GM15510 (cell line): ENCODE measurements around the gene FAM228B.

Source experiments
- POLR2A ChIP-seq: IDR thresholded peaks from 3 replicates; pipeline ENCODE4 v1.6.1; 2011; ENCODE audit warnings: borderline replicate concordance; ENCODE audit not compliant: insufficient read length; ENCODE audit errors: extremely low read depth

FAM228B gene

GRCh38 chr2:24088821-24089359, 34.4 kb upstream of the FAM228B start:
- no peak for TF ChIP-seq POLR2A

DNA sequence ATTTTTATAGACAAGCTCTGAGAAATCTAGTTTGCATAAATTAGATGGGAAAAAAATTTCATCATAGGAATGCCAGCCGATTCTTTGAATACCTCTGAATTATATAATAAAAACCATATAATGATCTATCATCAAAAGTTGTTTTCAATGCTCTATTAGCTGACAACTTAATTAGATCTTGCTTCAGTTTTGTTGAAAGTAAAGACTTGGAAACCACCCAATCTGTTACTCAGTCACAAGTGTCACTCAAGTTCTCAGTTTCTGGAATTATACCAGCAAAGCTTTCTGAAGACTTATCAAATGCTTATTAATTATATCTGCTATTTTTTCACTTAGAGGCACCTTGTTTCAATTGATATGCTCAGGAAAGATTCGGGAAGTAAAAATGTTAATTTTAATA, 21.3 kb upstream of the FAM228B start:
- no peak for TF ChIP-seq POLR2A

DNA sequence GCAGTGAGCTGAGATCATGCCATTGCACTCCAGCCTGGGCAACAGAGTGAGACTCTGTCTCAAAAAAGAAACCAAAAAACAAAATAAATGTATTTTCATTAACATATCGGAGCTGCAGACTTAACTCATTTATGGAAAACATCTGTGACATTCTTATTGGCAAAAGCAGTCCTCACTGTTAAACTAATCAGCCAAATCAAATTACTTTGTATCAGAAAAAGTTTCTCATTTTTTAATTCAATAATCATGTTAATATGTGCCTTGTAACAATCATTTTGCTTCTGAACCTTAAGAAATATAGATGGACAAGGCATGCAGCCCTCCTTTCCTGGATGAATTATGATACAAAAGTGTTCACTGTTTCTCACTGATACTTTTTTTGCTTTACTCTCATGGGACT, 20.6 kb upstream of the FAM228B start:
- no peak for TF ChIP-seq POLR2A

DNA sequence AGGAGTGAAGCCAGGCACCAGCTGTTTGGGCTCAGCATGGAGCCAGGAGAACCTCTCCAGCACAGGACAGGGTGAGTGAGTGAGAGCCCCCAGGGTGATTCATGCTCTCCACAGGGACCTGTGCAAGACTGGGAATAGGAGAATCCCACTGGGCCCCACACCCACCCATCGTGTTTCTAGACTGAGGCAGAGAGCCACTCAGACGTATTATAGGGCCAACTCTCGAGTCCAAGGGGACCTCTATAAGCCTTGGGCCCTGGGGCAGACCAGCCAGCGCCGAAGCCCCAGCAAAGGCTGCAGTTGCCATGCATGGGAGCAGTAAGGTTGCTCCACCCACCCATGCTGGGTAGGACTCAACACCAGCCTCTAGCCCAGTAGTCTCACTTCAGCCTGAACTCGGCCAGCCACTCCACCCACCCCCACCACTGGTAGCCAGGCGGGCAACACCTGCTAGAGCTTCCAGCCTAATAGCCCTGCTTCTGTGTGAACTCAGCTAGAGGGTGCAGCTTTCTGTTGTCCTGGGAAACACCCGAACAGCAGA, 19.1 kb upstream of the FAM228B start:
- no peak for TF ChIP-seq POLR2A

DNA sequence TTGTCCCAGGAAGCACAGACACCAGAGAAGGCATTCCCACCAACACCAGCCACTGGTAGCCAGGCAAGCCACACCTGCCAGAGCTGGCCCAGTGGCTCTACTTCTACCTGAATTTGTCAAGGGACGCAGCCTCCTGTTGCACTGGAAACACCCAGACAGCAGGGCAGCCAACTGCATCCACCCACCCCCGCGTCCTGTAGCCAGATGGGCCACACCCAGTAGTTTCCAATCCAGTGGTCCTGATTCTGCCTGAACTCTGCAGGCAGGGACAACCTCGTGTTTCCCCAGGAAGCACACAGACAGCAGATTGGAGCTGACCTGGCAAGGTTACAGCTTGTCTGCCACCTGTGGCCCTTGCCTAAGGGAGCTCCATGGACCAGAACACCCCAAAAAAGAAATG, 18.4 kb upstream of the FAM228B start:
- TF ChIP-seq POLR2A, result no peak

DNA sequence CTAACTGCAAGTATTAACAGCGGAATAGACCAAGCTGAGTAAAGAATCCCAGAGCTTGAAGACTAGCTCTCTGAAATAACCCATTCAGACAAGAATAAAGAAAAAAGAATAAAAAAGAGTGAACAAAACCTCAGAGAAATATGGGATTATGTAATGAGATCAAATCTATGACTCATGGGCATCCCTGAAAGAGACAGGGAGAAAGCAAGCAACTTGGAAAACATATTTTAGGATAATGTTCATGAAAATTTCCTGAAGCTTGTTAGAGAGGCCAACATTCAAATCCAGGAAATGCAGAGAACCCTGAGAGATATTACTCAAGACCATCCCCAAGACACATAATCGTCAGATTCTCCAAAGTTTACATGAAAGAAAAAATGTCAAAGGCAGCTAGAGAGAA, 17.5 kb upstream of the FAM228B start:
- no peak for TF ChIP-seq POLR2A

GRCh38 chr2:24106786-24107185, 16.5 kb upstream of the FAM228B start:
- TF ChIP-seq POLR2A, result no peak

DNA sequence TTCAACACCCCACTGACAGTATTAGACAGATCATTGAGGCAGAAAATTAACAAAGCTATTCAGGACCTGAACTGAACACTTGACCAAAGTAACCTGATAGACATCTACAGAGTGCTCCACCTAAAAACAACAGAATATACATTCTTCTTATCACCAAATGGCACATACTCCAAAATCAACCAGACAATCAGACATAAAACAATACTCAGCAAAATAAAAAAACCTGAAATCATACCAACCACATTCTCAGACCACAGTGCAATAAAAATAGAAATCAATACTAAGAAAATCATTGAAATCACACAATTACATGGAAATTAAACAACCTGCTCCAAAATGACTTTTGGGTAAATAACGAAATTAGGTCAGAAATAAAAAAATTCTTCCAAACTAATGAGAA, 15.9 kb upstream of the FAM228B start:
- TF ChIP-seq POLR2A, result no peak

DNA sequence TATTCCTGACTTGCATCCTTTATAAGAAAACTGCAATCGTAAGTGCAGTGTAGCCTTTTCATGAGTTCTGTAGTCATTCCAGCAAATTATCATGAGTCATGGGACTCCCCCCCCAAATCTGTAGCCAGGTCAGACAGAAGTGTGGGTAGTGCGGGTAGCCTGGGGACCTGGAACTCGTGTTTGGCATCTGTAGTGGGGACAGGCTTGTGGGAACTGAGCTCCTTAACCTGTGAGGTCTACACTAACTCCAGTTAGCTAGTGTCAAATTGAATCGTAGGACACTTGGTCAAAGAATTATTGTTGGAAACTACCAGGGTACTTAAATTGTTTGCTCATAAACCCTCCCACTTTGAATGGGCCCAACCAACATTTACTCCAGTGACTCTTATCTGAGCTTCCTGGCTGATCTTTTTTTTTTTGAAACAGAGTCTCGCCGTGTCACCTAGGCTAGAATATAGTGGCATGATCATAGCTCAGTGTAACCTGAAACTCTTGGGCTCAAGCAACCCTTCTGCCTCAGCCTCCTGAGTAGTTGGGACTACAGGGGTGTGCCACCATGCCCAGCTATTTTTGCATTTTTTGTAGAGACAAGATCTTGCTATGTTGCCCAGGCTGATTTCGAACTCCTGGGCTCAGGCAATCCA, 12.5 kb upstream of the FAM228B start:
- no peak for TF ChIP-seq POLR2A

DNA sequence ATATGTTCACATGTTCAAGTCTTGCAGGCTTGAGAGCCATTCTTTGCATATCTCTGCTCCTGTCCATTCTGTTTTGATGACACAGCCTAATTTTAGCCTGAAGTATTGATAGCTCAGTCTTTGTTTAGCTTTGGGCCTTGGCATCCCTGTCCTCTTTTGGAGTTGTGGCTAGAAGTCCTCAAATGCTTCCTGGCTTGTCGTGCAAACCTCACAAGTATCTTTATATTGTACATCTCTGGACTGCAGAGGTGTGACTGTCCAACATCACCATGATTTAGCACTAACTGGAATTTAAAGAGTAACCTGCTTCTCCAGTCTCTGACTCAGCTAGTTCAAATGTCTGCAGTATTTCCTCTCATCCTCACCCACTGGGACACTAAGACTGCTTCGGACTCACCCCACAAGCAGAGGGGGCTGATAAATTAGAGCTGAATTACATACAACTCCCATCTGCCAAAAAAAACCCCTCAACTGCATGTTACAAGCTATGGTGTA, 11.8 kb upstream of the FAM228B start:
- TF ChIP-seq POLR2A, result no peak

GRCh38 chr2:24115057-24115456, 8.2 kb upstream of the FAM228B start:
- no peak for TF ChIP-seq POLR2A

DNA sequence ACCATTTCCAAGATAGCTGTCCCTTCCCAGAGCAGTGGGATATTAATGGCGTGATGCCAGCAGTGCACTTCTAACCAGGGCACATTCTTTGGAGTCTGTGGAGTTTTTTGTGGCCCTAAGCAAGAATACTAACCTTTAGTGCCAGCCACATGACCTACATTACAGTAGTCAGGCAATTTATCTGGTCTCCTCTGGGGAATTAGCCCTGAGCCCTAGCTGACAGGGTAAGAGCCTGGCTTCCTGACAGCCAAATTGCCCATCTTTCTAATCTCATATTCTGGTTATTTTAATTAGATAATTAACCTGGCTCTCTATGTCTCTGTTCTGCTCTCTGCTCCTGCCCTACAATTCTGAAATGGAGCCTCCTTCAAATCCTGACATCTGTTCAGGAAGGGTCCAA, 5.4 kb upstream of the FAM228B start:
- no peak for TF ChIP-seq POLR2A

DNA sequence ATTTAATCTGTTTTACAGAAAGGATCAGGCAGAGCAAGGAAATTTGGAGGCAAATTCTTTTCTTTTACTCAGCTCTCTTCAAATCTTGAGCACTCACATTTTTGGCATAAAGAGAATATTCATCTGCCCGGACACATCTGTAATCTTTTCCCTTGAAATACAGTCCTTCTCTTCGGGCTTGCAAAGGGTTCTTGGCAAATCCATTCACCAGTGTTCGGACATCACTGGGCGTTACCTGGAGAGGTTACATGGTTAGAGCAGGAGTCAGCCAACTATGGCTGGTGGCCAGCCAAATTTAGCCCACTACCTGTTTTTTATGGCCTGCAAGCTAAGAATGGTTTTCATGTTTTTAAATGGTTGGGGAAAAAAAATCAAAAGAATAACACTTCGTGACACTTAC, 2.2 kb upstream of the FAM228B start:
- TF ChIP-seq POLR2A, result no peak

GRCh38 chr2:24121469-24121868, 1.8 kb upstream of the FAM228B start:
- TF ChIP-seq POLR2A, result no peak

- no peak for TF ChIP-seq POLR2A
Observed at GRCh38 chr2:24122366-24123194, 689 bp upstream of the FAM228B start.

DNA sequence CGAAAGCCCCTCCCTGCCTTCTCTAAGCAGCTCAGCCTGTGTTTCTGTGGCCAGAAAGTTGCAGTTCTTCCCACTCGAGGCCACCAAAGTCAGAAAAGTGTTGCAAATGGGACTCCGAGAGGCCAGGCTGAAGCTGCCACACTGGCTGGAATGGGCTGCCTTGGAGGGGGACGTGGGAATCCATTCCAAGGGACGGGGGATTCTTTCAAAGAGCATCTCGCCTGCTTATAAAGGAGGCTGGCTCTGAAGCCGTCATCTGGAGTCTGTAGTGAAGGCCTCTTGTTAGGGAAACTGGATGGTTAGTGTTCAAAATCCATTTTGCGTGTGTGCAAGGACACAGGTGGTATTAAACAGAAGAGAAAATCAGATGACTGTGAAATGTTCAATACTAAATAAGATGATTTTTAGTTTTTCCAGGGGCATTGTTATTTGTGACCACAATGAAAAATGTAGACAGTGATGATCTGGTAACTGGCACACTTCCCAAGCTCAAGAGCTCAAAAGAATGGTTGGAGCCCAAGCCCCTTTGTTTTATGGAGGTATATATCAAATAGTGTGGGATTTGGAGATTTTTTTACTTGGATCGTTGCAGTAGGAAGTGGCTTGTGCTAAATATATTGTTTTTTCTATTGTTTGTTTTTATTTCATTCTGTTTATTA, 782 bp downstream of the FAM228B start:
- TF ChIP-seq POLR2A, result no peak

DNA sequence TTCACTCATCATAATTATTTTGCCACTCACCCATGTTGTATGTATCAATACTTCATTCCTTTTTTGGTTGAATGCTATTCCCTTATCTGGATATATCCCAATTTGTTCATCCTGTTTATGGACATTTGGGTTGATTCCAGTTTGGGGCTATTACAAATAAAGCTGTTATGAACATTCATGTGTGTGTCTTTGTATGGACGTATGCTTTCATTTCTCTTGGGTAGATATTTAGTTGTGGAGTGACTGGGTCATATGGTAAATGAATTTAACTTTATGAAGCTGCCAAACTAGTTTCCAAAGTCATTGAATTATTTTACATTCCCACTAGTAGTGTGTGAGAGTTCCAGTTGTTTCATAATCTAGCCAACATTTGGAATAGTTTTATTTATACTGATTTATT, 2.7 kb downstream of the FAM228B start:
- TF ChIP-seq POLR2A, result no peak
